Activated naive CD8-positive, alpha-beta T cell treated with anti-CD3 and anti-CD28 coated beads, Interleukin-2, amount 50 U/mL, for 16 hours (primary cell): ENCODE data around the gene SBNO2.

Experiments
- DNase-seq: peaks from one replicate; pipeline ENCODE4 v3.0.0-alpha.2; 2020; ENCODE audit warnings: low read depth, low spot score

Gene SBNO2, protein sequence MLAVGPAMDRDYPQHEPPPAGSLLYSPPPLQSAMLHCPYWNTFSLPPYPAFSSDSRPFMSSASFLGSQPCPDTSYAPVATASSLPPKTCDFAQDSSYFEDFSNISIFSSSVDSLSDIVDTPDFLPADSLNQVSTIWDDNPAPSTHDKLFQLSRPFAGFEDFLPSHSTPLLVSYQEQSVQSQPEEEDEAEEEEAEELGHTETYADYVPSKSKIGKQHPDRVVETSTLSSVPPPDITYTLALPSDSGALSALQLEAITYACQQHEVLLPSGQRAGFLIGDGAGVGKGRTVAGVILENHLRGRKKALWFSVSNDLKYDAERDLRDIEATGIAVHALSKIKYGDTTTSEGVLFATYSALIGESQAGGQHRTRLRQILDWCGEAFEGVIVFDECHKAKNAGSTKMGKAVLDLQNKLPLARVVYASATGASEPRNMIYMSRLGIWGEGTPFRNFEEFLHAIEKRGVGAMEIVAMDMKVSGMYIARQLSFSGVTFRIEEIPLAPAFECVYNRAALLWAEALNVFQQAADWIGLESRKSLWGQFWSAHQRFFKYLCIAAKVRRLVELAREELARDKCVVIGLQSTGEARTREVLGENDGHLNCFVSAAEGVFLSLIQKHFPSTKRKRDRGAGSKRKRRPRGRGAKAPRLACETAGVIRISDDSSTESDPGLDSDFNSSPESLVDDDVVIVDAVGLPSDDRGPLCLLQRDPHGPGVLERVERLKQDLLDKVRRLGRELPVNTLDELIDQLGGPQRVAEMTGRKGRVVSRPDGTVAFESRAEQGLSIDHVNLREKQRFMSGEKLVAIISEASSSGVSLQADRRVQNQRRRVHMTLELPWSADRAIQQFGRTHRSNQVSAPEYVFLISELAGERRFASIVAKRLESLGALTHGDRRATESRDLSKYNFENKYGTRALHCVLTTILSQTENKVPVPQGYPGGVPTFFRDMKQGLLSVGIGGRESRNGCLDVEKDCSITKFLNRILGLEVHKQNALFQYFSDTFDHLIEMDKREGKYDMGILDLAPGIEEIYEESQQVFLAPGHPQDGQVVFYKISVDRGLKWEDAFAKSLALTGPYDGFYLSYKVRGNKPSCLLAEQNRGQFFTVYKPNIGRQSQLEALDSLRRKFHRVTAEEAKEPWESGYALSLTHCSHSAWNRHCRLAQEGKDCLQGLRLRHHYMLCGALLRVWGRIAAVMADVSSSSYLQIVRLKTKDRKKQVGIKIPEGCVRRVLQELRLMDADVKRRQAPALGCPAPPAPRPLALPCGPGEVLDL (N-terminal part only)

DNA sequence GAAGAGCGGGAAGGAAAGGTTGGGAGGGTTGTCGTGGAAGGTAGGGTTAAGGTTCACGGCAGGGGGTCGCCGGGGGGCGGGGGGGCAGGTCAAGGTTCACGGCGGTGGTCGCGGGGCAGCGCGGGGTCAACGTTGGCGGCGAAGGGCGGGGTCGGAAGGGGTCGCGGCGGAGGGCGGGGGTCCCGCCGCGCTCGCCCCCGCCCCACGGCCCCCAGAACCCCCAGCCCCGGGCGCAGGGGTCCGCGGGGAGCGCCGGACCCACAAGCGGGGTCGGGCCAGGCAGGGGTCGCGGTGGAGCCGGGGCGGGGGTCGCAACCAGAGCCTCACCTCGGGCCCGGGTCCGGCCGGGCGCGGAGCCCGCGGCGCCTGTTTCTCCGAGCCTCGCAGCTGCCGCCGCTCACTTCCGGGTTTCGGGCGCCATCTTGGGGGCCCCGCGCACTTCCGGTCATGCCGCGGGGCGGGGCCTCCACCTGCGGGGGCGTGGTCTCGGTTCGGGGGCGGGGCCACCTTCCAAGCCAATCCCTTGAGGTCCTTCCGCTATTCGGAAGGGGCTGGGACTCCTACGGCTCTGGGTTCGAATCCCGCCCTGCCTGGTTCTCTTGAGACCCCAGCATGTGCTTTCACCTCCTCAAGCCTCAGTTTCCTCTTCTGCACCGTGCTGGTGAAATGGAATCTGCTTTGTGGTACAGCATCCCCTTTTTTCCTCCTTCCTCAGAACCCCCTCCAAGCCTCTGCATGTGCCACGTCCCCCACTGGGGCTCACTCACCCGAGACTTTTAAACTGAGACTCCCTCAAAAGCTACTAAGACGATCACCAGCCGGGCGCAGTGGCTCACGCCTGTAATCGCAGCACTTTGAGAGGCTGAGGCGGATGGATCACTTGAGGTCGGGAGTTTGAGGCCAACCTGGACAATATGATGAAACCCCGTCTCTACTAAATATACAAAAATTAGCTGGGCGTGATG lies at the start of gene SBNO2:
Gene SBNO2, minus strand, starts transcription at position 424 of the 965 bp plus-strand sequence. CDS start 19,992 bp downstream, outside the sequence.
- DNase-seq = peak; percentile 81

DNA sequence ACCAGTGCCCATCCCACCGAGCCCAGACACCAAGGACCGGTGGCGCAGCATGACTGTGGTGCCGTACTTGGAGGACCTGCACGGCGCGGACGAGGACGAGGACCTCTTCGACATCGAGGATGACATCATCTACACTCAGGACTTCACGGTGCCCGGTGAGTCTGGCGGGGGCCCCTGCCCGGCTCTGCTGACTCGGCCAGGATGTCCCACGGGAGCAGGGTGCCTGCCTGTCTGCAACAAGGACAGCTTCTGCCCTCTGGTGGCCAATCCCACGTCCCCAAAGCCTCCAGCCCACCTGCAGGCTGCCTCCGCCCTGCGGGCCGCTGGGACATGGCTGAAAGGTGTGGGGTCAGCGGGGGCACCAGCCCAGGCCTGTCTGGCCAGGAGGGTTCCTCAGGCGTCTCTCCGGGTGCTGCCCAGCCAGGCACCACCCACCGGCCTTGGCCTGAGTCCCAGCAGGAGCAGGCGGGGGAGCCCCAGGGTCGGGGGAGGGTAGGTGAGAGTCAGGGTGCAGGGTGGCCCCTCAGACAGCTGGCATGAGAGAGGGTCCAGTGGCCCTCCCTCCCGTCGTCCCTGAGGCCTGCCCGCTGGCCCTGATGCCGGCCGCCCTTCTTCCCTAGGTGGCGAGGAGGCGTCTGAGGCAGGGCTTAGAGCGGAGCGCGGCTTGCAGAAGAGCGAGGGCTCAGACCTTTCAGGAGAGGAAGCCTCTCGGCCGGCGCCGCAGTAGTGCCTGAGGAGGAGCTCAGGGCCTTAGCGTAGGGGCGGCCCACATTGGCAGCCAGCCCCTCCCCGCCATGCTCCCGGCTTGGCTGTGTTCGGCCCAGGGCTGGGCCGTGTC lies 49.2 kb upstream of the SBNO2 start:
- DNase-seq = no peak

DNA sequence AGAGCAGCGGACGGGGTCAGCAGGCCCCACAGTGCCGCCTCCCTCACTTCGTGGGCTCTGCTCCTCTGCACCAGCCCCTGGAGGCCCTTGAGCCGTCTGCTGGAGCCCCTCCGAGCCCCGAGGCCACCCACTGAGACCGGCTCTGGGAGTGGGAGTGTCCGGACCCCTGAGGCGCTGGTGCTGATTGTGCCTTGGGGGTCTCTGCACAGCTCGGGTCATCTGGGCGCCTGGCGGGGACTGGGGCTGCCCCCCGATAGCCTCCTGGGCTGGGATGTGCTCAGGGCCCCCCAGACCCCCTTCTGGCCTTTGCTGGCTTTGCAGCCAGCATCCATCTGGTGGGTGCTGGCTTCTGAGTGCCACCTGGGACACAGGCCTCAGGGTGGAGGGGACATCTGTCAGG lies 48.3 kb upstream of the SBNO2 start:
- no peak for DNase-seq

DNA sequence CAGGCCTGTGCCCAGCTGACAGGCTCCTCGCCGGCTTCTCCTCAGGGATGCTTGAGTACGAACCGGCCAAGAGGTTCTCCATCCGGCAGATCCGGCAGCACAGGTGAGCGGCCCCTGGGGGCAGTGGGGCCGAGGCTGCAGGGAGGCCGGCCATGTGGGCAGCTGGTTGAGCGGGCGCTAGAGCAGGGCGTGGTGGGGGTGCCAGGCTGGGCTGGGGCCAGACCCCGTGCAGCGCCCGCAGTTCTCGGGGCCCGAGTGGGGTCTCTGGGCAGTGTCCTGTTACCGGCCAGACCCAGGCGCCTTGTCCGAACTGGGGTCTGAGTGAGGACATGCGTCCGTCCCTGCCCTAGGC lies 47.8 kb upstream of the SBNO2 start:
- DNase-seq = no peak

DNA sequence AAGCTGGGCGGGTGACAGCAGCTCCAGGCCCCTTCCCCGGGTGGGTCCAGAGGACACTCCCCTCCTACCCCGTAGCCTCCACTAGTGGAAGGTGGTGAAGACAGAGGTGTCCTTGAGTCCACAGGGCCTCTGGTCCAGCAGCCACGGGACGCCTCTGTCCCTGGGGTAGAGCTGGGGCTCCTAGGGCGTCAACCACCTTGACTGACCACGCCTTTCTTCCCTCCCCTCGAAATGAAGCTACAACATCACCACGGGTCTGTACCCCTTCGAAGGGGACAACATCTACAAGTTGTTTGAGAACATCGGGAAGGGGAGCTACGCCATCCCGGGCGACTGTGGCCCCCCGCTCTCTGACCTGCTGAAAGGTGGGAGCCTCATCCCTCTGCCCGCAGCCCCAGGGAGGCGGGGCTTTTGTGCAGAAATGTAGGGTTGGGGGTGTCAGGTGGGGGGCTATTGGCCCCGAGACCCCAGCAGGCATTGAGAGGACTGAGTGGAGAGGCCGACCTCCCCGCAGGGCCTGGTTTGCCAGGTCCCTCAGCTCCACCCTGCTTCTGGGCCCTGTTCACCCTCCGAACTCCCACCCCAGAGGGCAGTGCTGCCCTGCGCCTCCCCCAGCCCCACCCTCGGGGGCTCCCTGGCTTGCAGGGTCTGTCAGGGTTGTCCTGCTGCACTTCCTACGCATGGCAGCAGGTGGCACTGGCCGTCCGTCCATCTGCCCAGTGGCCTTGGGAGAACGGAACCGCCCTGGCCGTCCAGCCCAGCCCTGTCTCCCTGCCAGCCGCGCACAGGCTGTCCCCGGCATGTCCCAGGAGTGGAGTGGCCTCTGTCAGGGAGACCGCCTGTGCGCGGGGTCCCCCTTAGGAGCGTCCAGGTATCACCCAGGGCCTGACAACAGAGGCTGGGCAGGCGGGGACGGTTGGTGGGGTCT lies 47.2 kb upstream of the SBNO2 start:
- DNase-seq = no peak

DNA sequence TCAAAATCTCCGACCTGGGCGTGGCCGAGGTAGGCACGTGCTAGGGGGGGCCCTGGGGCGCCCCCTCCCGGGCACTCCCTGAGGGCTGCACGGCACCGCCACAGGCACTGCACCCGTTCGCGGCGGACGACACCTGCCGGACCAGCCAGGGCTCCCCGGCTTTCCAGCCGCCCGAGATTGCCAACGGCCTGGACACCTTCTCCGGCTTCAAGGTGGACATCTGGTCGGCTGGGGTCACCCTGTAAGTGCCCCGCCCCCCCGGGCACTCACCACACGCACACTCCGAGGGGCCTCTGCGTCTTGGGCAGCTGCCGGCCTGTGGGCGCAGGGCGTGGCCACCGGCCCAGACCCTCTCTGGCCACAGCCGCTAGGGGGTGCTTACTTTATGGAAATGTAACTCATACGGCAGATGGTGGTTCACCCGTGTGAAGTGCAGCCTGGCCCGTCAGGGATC lies 46.4 kb upstream of the SBNO2 start:
- no peak for DNase-seq

DNA sequence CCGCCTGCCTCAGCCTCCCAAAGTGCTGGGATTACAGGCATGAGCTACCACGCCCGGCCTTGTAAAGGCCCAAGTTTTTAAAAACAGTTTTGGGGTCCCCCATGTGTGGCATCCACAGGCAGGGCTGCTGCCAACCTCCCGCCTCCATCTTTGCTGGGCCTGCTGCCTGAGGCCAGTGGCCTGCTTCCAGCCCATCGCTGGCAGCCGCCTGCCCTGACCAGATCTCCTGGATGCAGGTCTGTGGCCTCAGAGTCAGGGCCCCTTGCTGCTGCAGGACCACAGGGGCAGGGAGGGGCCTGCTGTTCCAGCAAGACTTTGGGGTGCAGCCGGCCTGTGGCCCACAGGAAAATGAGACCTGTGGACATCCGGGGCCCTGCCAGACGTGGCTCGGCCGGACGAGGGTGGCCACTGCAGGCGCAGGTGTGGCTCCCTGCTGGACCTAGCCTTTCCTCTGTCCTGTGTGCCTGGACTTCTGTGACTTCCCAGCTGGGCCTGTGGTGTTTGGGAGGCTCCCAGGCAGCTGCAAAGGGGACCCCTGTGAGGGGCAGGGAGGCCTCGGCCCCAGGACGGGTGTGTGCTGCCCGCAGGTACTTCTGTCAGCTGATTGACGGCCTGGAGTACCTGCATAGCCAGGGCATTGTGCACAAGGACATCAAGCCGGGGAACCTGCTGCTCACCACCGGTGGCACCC lies 45.9 kb upstream of the SBNO2 start:
- no peak for DNase-seq

DNA sequence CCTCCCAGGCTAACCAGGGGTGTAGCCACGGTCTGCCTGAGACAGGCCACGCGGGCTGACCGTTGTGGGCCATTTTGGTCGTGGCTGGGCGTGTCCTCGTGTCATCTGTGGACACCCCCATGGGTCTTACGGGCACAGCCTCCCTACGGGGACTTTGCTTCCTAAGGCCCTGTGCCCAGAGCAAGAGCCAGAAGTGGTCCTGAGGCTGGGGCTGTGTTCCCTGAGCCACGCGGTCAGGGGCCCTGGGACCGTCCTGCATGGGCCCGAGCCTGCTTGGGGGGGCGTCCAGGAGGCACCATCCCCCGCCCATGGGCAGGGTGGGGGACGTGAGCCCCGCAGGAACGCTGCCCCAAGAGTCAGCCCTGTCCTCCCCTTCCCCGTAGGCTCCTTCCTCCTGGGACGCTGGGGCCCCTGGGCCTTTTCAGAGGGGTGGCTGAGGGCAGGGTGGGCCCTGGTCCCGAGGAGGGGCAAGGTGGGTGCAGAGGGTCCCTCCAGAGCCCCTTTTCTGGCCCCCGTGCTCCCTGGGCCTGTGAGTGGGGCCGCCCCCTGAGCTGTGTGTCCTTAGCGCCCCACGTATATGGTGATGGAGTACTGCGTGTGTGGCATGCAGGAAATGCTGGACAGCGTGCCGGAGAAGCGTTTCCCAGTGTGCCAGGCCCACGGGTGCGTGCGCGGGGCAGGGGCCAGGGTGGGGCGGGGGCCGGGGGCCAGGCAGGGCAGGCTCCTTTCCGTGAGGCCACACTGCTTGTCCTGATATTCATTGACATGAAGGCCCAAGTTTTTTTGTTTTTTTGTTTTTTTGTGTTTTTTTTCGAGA lies 44.9 kb upstream of the SBNO2 start:
- DNase-seq = no peak

DNA sequence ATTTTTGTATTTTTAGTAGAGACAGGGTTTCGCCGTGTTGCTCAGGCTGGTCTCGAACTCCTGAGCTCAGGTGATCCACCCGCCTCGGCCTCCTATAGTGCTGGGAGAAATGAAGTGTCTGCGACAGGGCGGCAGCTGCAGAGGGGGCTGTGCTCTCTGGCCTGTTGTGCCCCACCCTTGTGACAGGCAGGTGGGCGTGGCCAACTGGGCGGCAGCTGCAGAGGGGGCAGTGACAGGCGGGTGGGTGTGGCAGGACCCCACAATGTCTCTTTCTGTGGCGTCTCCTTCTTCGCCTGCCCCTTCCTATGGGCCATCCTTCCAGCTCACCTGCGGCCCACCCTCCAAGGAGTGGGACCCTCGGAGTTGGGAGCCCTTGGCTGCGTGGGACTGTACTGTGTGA lies 43.3 kb upstream of the SBNO2 start:
- DNase-seq = no peak

DNA sequence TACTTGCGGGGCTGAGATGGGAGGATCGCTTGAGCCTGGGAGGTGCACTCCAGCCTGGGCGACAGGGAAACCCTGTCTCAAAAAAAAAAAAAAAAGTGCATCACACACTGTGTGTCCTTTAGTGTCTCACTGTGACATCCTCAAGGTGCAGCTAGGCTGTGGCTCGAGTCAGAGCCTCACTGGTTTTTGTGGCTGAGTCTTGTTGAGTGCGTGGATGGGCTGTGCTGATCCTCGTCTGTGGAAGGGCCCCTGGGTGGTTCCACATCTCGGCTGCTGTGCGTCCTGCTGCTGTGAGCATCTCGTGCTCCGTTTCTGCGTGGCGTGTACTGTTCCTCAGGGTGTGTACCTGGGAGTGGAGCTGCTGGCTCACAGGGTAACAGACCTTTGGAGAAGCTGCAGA lies 42.7 kb upstream of the SBNO2 start:
- no peak for DNase-seq

DNA sequence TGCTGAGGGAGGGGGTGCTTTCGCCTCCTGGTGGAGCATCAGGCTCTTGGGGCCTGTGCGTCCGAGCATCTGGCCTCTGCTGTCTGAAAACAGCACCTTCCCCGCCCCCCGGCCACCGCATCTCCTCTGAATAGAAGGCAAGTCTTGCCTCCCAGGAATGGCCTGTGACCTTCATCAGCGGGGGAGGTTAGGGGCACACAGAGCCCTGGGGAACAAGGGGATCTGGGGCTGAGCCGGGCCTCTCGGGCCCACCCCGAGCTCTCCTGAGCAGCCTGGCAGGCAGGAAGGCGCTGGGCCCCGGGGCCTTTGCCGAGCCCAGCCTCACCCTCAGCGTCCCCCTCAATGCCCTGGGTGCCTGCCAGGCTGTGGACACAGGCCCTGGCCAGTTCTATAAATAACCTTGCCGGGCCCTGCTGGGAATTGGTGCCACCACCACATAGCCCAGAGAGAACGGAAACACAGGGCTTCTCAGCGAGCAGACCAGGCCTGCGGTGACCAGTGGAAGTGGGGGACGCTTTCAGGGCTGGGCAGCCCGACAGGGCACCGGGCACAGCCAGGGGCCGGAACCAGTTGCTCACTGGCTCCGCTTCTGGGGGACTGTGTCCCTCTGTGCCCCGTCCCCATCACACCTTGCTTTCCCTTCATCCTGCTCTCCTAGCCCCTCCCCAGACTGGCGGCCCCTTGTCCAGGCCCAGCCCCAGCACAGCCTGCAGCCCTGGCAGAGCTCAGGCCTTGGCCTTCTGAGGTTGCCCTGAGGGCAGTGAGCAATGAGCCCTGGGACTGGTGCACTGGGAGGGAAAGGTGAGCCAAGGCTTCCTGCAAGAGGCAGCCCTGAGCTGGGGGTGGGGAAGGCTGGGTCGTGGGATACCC lies 41.0 kb upstream of the SBNO2 start:
- no peak for DNase-seq

DNA sequence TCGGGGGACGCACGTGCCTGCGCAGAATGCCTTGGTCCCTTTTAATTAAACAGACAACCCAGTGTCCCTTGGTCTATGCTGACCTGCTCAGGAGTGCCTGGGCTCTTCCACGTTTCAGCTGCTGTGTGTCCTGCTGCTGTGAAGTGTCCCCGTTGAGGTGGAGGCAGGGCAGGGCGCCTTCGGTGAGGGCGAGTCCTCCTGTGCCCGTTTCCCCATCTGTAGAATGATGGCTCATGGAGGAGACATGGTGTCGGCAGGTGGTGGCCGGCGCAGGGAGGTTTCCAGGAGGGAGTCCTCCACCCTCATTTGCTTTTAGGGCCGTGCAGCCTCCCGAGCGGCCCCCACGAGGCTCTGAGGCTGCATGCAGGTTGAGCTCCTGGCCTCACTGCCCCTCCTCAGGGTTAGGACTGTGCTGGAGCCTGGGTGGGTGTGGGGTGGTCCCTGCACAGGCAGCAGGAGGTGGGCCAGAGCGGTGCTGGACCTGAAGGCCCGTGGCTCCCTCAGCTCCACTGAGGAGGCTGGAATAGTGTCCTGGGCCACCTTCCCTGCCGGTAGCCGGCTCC lies 40.3 kb upstream of the SBNO2 start:
- no peak for DNase-seq

DNA sequence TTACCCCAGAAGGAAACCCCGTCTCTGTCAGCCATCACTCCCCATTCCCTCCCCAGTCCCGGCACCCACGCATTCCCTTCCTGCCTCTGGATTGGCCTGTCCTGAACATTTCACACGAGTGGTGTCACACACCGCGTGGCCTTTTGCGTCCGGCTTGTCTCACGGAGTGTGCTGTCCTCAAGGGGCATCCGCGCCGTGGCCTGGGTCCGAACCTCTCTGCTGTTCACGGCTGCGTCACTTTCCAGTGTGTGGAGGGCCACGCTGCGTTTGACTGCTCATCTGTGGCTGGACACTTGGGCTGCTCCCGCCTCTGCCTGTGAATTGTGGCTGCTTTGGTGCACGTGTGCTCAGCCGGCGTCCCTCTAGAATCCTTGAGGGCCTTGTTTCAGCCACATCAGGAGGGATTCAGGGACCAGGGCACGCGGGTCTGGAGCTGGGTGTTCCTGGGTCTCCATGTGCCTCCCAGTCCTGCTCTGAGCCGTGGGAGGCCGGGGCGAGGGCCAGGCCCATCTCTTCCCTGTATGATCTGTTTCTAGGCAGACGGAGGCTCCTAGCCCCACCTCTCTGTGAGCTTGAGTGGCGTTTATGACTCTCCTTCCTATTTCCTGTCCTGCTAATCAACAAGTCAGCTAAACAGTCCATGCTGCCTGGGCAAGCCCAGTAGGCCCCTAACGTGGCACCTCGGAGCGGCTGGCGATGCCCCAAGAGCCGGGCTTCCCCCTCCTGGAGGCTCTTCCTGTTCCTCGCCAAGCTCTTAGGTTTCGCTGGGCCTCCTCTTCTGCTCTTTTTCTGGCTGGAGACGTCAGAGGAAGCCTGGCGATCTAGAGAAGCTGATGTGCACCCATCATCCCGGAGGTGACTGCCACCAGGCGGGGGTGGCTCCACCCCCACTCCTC lies 39.6 kb upstream of the SBNO2 start:
- DNase-seq = no peak

DNA sequence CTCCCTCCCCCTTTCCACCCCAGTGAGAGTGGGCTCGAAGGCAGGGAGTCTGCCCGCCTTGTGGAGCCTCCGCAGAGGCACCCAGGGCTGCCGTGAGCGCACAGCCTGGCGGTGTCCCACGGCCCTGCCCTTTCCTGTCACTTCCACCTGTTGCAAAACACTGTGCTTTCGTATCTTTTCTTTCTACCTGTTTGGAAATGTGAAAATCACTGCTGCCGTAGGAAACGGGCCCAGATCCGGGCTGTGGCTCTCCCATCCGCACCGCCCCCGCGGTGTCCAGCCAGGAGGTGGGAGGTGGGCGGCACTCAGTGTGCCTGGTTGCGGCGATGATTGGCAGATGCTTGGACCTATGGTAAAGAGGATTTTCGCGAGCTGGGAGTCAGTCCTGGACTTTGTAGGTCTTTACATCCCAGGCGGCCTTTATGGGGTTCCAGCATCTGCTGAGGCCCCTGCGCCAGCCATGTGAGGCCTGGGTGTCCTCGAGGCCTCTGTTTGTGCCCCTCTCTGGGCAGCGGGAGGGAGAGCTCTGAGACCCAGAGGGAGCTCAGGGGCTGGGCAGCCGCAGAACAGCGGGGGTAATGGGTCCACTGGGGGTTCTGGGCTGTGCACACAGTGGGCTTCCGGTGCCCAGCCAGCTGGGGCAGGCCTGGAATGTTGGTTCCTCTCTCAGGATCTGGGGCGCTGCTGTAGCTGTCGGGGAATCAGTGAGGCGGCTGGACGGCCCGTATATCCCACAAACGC lies 37.6 kb upstream of the SBNO2 start:
- DNase-seq = no peak
